ENCODE data around the gene SCAMP1. TPM values are rescaled to one million over a fixed set of nuclear protein-coding genes. Genes with fewer than 3 reads are reported as not detected.

Gene SCAMP1
- total and polyA plus RNA-seq, 2 of the 8 experiments (the other 6 are each of a cell fraction or from before 2014, with no cell fraction given), result 18.6 to 55.9 TPM

DNA sequence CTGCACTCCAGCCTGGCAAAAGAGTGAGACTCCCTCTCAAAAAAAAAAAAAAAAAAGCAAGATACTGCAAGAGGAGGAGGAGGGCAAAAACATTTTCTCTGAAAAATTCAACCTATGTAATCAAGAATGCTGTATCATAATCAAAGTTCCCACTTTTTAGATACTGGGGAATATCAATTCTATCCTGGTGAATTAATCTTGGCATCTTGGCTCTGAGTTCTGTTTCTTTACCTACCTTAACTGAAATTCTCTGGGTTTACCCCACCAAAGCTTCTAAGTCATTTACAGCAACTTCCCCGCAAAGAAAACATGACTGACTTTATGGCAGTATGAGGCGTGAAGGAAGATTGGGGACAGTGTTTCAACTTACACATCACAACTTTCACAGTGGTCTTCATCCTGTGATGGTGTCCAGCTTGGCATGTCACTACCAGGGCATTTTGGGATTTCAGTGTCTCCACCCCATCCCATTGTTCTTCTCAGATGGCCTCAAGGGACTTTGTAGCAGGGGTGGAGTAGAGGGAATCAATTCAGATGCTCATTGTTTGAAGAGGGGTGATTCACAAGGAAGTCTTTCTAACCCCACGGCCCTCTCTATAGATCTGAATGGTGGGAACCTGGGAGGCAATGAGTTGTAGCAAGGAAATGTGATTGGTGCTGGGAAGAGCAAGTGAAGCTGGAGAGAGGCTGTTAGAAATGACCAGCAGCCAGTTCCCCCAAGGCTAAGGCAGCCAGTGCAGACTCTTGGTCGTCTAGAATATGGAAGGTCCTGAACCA is 130.5 kb downstream of the SCAMP1 start:
- H3K79me1 ChIP-seq (ENCODE audit: low read depth, low read length), result peaks cover 8% of the 10 kb centered on the region
- H4K8ac ChIP-seq (ENCODE audit: extremely low read depth, insufficient read depth, low read length), result no peak overlapping the region
- H2AK5ac ChIP-seq (ENCODE audit: low read depth, low read length), result no peak overlapping the region
- H3K27me3 ChIP-seq (replicated peaks in 1 of 4; ENCODE audit: control insufficient read depth in 3 of 4, extremely low read depth in 1 of 4, insufficient read depth in 3 of 4, low read length in 3 of 4), result no peaks in the 10 kb centered on the region
- H3K18ac ChIP-seq (ENCODE audit: extremely low read depth, low read length), result no peak overlapping the region
- ChIA-PET POLR2A (ENCODE audit: partially characterized antibody) (interaction anchor here (0.6 to 1.4 kb wide), 4 partner anchors 8 to 394 kb away, joined by 3 to 6 read pairs (median 3); no protein-coding TSS in a partner anchor), CTCF (ENCODE audit: partially characterized antibody) (interaction anchor here (0.9 to 3.6 kb wide), 6 partner anchors 20 to 531 kb away, joined by 3 to 10 read pairs (median 4); no protein-coding TSS in a partner anchor)
- WGBS, 2 experiments (ENCODE audit: extremely low coverage in 1 of 2, insufficient coverage in 1 of 2, insufficient read length in 1 of 2, insufficient replicate concordance in 2 of 2, low coverage in 1 of 2, low lambda C conversion rate in 2 of 2, missing lambda C conversion rate in 1 of 2), result 89% methylated on average over 4 of the region's 4 CpGs; no CpG with 5 or more reads in 1 of the 2 experiments
- no peak overlapping the region for H3K23ac ChIP-seq (ENCODE audit: insufficient read length)
- H3K9me3 ChIP-seq (ENCODE audit: insufficient read depth in 2 of 2, low read depth in 1 of 2, low read length in 1 of 2), result no peaks in the 10 kb centered on the region
- H2BK12ac ChIP-seq (ENCODE audit: low read depth, low read length), result no peak overlapping the region
- no peak overlapping the region for H4K5ac ChIP-seq (ENCODE audit: insufficient read length, low read depth, low read length)
- H3K79me2 ChIP-seq (ENCODE audit: control insufficient read depth in 1 of 2, insufficient read depth in 2 of 2, low read length in 2 of 2), result peaks cover 4 to 18% of the 10 kb centered on the region in 2 experiments; a peak in 3 of 4 replicates
- no peaks in the 10 kb centered on the region; the same call in 1 of the 2 replicates for H3K23me2 ChIP-seq (ENCODE audit: low read depth, low read length)
- no peak overlapping the region for H3K27ac ChIP-seq (ENCODE audit: low read depth, low read length)
- no peak overlapping the region for H3K4me2 ChIP-seq (ENCODE audit: insufficient read depth in 1 of 2, low read depth in 2 of 2, low read length in 2 of 2)
- no peak overlapping the region for H2AFZ ChIP-seq (ENCODE audit: low read length)
- peaks cover 0 to 18% (median 3%) of the 10 kb centered on the region in 4 experiments; a peak in 5 of 8 replicates for H3K36me3 ChIP-seq (ENCODE audit: control insufficient read depth in 2 of 4, insufficient read depth in 4 of 4, low read length in 3 of 4)
- H2BK20ac ChIP-seq (ENCODE audit: low read length), result no peak overlapping the region
- FAIRE-seq (no peak), DNase-seq (ENCODE audit: low read depth in 1 of 2, low spot score in 2 of 2) (no peak)
- H3K4ac ChIP-seq (replicated peaks; ENCODE audit: insufficient read length, low read depth, low read length), result no peak overlapping the region
- H2BK120ac ChIP-seq (replicated peaks; ENCODE audit: low read depth, low read length), result no peak overlapping the region
- H3K4me1 ChIP-seq (replicated peaks in 1 of 4; ENCODE audit: control insufficient read depth in 3 of 4, insufficient read depth in 4 of 4, low read length in 3 of 4), result peaks cover 0 to 10% (median 7%) of the 10 kb centered on the region in 4 experiments; a peak in 5 of 7 replicates
- H2BK5ac ChIP-seq (ENCODE audit: low read depth, low read length), result no peak overlapping the region
- H3K9ac ChIP-seq (replicated peaks in 1 of 4; ENCODE audit: extremely low read depth in 1 of 4, low read depth in 3 of 4, low read length in 3 of 4), result no peak overlapping the region
- H4K91ac ChIP-seq (replicated peaks; ENCODE audit: insufficient read length, low read length), result no peak overlapping the region
- H3K4me3 ChIP-seq (ENCODE audit: extremely low read depth in 1 of 4, insufficient read depth in 2 of 4, low read depth in 3 of 4, low read length in 4 of 4), result no peak overlapping the region
- peaks cover 1 to 7% of the 10 kb centered on the region in 2 experiments for H4K20me1 ChIP-seq (replicated peaks in 1 of 2; ENCODE audit: control insufficient read depth in 1 of 2, insufficient read depth in 2 of 2, low read length in 2 of 2)
- no peak overlapping the region for H3K14ac ChIP-seq (ENCODE audit: insufficient read length)
- H3K56ac ChIP-seq (replicated peaks; ENCODE audit: insufficient read length, low read depth, low read length), result no peak overlapping the region
- no peak overlapping the region for H2BK15ac ChIP-seq (ENCODE audit: low read length)
- TF ChIP-seq SRF (IDR thresholded peaks at IDR 0.05; ENCODE audit: low read depth, low read length) (no peak), RXRA (IDR thresholded peaks at IDR 0.05; ENCODE audit: insufficient read depth, low read depth, low read length) (no peak), RNF2 (IDR thresholded peaks at IDR 0.05; ENCODE audit: borderline replicate concordance, low read depth, low read length, missing control alignments, poor library complexity, severe bottlenecking) (no peak), CTBP2 (IDR thresholded peaks at IDR 0.05; ENCODE audit: borderline replicate concordance, insufficient read depth, insufficient read length, low read length) (no peak), EP300 (IDR thresholded peaks at IDR 0.05; ENCODE audit: borderline replicate concordance in 1 of 2, low read depth in 2 of 2, low read length in 2 of 2) (no peak), PHF8 (conservative IDR thresholded peaks at IDR 0.05; ENCODE audit: low read depth, low read length) (no peak), BRCA1 (IDR thresholded peaks at IDR 0.05; ENCODE audit: low read depth, low read length) (no peak)
- TF ChIP-seq, protein P1, sequence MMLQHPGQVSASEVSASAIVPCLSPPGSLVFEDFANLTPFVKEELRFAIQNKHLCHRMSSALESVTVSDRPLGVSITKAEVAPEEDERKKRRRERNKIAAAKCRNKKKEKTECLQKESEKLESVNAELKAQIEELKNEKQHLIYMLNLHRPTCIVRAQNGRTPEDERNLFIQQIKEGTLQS (IDR thresholded peaks at IDR 0.05; ENCODE audit: insufficient read depth, low read depth, low read length), result no peak
- TF ChIP-seq, protein P2, sequence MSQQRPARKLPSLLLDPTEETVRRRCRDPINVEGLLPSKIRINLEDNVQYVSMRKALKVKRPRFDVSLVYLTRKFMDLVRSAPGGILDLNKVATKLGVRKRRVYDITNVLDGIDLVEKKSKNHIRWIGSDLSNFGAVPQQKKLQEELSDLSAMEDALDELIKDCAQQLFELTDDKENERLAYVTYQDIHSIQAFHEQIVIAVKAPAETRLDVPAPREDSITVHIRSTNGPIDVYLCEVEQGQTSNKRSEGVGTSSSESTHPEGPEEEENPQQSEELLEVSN (IDR thresholded peaks at IDR 0.05), result no peak
